Measurements from ENCODE around the gene OAS2.
"Not testable (repeated sequence)": the region's sequence is repeated elsewhere in the genome, so short reads cannot be mapped to it uniquely, and the experiment has no call there.

The OAS2 gene

DNA sequence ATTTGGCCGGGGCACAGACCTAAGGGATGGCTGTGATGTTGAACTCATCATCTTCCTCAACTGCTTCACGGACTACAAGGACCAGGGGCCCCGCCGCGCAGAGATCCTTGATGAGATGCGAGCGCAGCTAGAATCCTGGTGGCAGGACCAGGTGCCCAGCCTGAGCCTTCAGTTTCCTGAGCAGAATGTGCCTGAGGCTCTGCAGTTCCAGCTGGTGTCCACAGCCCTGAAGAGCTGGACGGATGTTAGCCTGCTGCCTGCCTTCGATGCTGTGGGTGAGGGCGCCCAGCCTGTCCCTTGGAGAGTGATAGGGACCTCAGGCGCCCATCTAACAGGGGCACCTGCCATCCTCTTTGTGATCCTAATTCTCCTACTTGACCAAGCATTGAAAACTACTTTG lies 27.6 kb upstream of the OAS2 start:
- DNase-seq, result no peak

DNA sequence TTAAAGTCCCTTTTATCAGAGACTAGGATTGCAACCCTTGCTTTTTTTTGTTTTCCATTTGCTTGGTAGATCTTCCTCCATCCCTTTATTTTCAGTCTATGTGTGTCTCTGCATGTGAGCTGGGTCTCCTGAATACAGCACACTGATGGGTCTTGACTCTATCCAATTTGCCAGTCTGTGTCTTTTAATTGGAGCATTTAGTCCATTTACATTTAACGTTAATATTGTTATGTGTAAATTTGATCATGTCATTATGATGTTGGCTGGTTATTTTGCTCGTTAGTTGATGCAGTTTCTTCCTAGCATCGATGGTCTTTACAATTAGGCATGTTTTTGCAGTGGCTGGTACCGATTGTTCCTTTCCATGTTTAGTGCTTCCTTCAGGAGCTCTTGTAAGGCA lies 21.2 kb upstream of the OAS2 start:
- not testable (repeated sequence) for DNase-seq

DNA sequence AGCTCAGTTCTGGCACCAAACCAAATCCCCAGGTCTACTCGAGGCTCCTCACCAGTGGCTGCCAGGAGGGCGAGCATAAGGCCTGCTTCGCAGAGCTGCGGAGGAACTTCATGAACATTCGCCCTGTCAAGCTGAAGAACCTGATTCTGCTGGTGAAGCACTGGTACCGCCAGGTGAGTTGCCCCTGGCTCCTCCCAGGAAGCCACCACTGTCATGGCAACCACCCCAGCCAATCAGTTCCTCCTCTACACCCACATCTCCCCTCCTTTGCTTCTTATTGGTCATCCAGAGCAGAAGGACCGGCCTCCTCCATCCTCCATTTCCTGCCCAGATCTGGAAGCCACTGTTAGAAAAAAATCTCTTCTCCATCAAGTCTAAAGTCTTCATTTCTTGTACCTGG lies 17.2 kb upstream of the OAS2 start:
- no peak for DNase-seq

DNA sequence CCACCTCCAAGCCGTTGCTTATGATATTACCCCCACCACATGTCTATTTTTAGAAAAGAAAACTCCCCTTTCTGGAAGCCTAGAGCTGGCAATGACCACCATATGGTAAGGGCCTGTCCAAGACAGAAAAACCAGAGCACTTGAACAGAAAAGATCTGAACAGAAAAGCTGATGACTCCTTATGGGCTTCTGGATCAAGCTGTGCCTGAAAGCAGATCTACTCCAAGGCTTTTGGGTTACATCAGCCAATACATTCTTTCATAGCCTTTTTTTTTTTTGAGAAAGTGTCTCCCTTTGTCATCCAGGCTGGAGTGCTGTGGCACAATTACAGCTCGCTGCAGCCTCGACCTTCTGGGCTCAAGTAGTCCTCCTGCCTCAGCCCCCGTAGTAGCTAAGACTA lies 16.8 kb upstream of the OAS2 start:
- no peak for DNase-seq

DNA sequence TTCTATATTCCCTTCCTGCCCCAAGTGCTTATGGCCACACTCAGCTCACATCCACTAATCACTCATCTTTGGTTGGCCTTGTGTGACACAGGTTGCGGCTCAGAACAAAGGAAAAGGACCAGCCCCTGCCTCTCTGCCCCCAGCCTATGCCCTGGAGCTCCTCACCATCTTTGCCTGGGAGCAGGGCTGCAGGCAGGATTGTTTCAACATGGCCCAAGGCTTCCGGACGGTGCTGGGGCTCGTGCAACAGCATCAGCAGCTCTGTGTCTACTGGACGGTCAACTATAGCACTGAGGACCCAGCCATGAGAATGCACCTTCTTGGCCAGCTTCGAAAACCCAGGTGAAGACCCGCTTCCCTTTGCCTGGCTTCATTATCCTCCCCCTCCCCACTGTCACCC lies 15.8 kb upstream of the OAS2 start:
- no peak for DNase-seq

DNA sequence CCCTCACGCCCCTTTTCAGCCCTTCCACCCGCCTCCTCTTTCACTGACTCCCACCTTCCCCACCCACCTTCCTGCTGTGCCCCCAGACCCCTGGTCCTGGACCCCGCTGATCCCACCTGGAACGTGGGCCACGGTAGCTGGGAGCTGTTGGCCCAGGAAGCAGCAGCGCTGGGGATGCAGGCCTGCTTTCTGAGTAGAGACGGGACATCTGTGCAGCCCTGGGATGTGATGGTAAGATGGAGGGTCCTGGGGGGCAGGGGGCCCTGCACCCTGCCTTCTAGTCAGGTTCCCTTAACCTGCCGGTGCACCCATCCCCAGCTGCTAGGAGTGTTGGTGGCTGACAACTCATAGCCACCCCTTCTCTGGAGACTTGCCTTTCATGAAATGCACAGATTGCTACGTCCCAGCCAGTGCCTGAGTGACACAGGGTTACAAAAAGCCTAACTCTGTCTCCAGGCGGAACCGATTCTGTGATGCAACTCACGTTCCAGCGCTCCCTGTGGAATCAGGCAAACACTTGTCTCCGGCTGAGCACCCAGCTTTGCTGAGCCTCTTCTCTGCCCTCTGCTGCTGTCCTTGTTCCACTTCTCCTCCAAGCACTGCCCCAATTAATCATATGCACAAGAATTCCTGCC lies 15.0 kb upstream of the OAS2 start:
- no peak for DNase-seq

DNA sequence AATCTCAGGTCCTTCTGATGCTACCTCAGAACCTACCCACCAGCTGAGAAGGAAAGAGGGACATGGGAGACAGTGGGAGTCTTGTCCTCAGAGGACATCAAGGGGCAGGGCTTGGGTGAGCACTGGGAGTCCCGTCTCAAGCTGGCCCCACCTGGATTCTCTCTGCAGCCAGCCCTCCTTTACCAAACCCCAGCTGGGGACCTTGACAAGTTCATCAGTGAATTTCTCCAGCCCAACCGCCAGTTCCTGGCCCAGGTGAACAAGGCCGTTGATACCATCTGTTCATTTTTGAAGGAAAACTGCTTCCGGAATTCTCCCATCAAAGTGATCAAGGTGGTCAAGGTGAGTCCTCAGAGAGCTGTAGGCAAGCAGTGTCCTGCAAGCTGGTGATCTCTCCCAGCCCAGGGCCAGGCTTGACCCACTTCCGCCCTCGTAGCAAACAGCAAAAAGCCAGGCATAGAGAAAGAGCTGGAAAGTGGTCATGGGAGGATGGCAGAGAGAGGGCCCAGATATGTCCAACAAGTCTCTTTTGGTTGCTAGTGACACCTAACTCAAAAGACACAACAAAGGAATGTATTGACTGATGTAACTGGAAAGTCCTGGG lies 14.2 kb upstream of the OAS2 start:
- DNase-seq, result no peak

DNA sequence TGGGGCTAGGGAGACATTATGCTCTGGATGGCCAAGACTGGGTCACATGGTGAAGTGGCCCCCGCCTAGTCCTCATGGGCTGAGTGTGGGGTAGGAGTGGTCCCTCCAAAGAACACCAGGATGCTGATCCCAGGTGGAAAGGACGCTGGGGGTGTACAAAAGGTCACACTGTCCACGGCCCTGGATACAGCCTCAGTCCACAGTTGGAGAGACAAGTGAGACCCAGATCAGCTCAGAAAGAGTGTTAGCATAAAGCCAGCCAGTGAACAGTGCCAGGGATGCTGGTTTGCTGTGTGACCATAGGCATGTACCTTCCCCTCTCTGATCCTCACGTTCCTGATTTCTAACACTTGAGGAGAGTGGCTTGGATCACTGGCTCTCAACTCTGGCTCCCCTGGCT lies 13.4 kb upstream of the OAS2 start:
- DNase-seq, result no peak

DNA sequence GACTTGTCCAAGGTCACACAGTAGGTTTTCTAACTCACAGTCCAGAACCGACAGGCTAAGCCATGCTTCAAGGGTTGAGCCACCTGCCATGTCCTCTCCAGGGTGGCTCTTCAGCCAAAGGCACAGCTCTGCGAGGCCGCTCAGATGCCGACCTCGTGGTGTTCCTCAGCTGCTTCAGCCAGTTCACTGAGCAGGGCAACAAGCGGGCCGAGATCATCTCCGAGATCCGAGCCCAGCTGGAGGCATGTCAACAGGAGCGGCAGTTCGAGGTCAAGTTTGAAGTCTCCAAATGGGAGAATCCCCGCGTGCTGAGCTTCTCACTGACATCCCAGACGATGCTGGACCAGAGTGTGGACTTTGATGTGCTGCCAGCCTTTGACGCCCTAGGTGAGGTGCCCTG lies 12.7 kb upstream of the OAS2 start:
- DNase-seq, result no peak

DNA sequence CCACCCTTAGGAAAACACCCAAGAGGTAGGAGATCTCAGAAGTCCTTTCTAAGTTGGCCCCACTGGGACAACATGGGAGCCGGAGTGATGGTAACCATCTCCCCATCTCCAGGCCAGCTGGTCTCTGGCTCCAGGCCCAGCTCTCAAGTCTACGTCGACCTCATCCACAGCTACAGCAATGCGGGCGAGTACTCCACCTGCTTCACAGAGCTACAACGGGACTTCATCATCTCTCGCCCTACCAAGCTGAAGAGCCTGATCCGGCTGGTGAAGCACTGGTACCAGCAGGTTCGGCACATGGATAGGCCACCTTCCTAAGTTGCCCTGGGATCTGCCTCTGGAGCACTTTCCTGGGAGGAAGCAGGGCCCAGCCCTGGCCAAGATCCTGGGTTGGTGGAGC lies 11.0 kb upstream of the OAS2 start:
- DNase-seq, result no peak

DNA sequence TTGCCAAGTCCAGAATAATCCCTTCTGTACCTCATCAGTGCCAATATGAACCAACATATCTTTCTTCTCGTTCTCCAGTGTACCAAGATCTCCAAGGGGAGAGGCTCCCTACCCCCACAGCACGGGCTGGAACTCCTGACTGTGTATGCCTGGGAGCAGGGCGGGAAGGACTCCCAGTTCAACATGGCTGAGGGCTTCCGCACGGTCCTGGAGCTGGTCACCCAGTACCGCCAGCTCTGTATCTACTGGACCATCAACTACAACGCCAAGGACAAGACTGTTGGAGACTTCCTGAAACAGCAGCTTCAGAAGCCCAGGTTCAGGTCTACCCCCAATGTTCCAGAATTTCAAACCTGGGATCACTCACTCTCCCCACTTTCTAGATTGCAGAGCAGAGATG lies 10.5 kb upstream of the OAS2 start:
- DNase-seq, result no peak

DNA sequence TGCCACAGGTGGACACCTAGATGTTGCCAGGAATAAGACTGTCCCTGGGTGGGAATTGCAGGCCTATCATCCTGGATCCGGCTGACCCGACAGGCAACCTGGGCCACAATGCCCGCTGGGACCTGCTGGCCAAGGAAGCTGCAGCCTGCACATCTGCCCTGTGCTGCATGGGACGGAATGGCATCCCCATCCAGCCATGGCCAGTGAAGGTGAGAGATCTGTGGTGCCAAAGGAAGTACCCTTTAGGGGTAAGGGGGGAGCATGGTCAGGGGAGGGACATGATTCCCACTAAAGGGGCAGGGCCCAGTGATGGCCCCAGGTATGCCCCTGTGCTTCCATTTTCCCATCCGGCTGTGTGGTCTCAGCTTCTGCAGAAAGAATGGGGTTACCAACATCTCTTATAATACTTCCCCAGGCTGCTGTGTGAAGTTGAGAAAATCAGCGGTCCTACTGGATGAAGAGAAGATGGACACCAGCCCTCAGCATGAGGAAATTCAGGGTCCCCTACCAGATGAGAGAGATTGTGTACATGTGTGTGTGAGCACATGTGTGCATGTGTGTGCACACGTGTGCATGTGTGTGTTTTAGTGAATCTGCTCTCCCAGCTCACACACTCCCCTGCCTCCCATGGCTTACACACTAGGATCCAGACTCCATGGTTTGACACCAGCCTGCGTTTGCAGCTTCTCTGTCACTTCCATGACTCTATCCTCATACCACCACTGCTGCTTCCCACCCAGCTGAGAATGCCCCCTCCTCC lies 8.6 kb upstream of the OAS2 start:
- DNase-seq, result no peak

DNA sequence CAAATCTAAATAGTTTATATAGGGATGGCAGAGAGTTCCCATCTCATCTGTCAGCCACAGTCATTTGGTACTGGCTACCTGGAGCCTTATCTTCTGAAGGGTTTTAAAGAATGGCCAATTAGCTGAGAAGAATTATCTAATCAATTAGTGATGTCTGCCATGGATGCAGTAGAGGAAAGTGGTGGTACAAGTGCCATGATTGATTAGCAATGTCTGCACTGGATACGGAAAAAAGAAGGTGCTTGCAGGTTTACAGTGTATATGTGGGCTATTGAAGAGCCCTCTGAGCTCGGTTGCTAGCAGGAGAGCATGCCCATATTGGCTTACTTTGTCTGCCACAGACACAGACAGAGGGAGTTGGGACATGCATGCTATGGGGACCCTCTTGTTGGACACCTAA lies 7.9 kb upstream of the OAS2 start:
- no peak for DNase-seq

DNA sequence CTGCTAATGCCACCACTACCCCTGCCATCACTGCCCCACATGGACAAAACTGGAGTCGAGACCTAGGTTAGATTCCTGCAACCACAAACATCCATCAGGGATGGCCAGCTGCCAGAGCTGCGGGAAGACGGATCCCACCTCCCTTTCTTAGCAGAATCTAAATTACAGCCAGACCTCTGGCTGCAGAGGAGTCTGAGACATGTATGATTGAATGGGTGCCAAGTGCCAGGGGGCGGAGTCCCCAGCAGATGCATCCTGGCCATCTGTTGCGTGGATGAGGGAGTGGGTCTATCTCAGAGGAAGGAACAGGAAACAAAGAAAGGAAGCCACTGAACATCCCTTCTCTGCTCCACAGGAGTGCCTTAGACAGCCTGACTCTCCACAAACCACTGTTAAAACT lies 7.1 kb upstream of the OAS2 start:
- no peak for DNase-seq

DNA sequence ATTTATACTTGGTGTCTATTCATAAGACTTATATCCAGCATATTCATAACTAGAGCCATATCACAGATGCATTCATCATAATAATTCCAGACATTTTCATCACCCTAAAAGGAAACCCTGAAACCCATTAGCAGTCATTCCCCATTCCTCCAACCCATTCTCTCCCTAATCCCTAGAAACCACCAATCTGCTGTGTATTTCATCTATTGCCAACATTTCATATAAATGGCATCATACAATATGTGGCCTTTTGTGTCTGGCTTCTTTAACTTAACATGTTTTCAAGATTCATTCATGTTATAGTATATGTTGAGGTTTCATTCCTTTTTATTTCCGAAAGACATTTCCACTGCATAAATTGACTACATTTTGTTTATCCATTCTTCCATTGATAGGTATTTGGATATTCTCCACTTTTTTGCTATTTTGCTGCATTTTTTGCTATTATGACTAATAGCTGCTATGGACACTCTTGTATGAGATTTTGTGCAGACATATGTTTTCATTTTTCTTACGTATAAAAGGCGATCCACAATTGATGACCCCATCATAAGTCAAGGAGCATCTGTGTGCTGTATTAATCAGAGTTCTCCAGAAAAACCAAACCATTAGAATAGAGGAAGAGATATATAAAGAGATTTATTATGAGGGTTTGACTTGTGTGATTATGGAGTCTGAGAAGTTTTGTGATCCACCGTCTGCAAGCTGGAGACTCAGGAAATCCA lies 5.1 kb upstream of the OAS2 start:
- no peak for DNase-seq

DNA sequence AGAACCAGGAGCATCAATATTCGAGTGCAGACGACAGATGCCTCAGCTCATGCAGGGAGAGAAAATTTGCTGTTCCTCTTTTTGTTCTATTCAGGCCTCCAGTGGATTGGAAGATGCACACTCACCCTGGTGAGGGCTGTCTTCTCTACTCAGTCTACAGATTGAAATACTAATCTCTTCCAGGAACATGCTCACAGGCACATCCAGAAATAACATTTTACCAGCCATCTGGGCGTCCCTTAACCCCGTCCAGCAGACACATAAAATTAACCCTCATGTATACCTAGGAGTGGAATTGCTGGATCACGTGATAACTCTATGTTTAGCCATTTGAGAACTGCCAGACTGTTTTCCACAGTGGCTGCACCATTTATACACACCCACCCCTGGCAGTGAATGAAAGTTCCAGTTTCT lies 4.5 kb upstream of the OAS2 start:
- DNase-seq, result no peak

DNA sequence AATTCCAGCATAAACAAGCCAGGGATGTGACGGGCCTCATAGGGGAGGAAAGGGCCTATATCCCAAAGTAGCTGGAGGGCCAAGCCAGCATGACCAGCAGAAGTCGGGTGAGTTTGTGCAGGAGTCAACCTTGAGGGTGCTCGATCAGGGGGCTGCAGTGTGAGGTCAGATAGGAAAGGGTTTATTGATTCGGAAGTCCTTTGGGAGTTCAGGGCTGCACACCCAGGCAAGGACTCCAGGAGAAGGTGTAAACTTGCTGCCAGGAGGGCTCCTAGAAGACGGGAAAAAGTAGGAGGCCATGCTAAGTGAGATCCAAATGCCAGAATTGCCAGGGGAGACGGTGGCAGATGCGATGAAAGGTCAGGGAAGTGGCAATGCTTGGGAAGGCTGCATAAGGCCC lies 3.4 kb upstream of the OAS2 start:
- no peak for DNase-seq

DNA sequence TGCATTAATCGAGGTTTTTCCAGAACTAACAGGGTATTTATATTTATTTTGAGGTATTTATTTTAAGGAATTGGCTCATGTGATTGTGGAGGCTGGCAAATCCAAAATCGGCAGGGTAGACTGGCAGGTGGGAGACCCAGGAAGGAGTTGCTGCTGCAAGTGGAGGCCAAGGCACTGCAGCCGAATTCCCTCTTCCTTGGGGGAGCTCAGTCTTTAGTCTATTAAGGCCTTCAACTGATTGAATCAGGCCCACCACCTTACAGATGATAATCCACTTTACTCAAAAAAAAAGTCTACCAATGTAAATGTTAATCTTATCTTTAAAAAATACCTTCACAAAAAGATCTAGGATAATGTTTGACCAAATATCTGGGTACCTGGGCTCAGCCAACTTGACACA lies 1.2 kb upstream of the OAS2 start:
- DNase-seq, result no peak

DNA sequence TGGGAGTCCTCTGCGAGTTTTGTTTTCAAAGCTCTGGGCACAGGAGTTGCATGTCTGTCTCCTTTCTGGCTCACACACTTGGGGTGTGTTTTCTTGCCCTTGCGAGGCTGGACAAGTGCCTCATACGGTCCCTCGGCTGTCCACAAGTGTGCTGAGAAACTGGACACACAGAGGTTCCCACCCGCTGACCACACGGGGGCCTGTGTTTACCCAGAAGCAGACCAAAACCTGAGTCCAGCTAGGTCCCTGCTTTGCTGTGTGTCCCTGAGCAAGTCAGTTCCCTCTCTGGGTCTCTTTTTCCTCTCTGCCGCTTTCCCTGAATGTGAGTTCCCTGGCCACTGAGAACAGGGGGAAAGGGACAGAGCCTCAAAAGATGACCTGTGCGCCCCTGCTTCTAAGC lies 678 bp upstream of the OAS2 start:
- DNase-seq, result no peak

DNA sequence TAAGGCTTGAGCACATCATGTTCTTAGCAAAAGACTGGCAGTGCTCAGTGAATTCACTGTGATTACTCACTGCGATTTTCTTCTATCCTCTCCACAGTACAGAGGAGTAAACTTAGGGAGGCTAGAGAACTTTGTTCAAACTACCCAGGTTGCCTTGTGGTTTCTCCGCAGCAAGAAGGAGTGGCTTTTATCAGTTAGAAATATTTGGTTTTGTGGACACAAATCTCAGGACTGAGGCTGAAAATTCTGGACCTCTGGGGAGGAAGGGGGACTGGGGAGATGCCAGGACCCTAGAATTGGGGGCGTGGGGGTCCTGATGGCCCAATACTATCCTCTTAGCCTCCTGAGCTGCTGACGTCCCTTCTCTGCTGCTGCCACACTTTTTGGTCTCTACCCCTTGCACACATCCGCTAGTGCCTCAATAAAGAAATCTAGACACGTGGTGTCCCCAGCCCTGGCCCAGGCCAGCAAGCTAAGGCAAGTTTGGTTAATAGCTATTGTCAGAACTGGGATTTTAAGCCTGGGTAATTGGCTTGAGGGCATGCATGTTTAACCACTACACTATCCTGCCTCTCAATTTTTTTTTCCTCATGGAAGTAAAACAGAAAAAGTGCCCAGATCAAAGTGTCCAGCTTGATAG lies 842 bp downstream of the OAS2 start:
- DNase-seq, result no peak

DNA sequence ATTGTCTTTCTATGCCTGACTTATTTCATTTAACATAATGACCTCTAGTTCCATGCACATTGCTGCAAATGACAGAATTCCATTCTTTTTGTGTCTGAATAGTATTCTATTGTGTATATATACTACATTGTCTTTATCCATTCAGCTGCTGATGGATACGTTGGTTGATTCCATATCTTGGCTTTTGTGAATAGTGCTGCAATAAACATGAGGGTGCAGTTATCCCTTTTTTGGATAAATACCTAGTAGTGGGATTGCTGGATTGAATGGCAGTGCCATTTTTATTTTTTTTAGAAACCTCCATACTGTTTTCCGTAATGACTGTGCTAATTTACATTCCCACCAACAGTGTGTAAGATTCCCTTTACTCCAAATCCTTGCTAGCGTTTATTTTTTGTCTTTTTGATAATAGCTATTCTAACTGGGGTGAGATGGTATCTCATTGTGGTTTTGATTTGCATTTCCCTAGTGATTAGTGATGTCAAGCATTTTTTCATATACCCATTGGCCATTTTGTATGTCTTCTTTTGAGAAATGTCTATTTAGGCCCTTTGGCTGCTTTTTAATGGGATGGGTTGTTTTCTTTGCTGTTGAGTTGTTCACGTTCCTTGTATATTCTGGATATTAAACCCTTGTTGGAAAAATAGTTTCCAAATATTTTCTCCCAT lies 2.3 kb downstream of the OAS2 start:
- no peak for DNase-seq

DNA sequence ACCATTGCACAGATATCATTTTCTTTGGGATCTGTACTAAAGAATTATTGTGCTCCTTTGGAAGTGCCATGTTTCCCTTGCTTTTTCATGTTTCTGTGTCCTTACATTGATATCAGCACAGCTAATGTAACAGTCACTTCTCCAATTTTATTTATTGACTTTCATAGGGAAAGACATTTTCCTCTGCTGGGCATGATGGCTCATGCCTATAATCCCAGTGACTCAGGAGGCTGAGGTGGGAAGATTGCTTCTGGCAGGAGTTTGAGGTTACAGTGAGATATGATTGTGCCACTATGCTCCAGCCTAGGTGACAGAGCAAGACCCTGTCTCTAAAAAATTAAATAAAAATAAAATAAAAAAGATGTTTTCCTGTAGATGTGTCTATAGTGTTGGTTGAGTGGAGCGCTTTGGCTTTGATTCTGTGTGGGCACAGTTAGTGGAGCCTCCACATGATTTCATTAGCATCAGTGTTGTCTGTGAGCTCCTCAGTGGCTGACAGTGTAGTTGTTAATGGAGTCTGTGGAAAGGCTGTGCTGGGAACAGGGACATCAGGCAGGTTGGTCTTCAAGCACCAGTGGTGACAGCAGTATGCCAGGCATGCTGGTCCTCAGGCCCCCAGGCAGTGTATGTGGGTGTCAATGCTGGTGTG lies 7.4 kb downstream of the OAS2 start:
- DNase-seq, result no peak

All from hematopoietic multipotent progenitor cell treated with erythropoietin and hydrocortisone succinate and interleukin-3 and kit ligand, for 8 days (in vitro differentiated cells).